Measurements from ENCODE around the gene AOPEP.

The AOPEP gene

DNA sequence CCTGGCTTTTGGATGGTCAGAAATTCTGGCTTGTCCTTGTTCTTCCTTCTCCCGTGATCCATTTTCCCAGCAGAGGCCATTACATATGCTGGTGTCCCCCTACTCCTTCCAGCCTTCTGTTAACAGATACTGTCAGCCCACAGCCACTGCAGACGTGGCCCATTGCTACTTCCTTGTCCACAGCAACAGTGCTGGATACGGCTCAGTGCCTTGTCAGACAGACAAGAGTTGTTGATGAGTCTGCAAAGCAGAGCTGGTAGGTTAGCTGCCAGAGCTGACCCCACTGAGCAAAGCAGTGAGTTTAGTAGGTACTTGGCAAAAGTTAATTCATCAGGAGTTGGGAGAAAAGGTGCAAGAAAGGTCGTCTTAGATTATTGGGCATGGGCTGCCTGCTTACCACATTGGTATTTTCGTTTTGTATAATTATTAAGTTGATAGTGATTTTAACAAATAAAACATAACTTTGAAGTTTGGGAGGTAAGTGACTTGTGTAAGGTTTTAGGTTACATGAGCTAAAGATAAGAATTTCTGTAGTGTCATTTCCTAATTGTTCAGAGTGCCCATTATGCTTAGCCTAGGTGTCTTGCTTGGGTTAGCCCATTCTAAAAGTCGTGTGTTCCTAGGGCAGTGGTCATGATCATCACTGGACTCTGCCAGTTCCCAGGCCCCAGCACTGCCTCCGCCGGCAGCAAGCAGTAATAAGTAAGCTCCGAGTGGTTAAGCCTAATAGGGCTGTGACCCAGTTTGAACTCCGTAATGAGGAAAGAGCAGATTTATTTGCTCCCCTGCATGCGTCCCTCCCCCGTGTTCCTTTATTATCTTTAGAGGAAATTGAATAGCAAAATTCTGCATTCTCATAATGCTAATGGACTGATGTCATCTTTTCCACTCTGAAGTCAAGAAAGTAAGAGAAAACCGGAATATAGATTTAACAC is 299.0 kb downstream of the AOPEP start:
- no peak for DNase-seq

DNA sequence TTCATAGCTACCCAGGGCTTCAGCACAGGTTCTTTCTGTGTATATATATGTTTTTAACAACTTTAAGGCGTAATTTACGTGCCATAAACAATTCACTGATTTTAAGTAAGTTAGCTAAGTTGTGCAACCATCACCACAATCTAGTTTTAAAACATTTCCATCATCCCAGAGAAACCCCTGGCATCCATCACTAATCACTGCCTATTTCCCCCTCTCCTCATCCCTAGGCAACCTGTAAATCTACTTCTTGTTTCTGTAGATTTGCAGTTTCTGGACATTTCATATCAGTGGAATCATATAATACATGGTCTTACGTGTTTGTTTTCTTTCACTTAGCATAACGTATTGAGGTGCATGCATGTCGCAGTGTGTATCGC is 299.6 kb downstream of the AOPEP start:
- DNase-seq: no peak

DNA sequence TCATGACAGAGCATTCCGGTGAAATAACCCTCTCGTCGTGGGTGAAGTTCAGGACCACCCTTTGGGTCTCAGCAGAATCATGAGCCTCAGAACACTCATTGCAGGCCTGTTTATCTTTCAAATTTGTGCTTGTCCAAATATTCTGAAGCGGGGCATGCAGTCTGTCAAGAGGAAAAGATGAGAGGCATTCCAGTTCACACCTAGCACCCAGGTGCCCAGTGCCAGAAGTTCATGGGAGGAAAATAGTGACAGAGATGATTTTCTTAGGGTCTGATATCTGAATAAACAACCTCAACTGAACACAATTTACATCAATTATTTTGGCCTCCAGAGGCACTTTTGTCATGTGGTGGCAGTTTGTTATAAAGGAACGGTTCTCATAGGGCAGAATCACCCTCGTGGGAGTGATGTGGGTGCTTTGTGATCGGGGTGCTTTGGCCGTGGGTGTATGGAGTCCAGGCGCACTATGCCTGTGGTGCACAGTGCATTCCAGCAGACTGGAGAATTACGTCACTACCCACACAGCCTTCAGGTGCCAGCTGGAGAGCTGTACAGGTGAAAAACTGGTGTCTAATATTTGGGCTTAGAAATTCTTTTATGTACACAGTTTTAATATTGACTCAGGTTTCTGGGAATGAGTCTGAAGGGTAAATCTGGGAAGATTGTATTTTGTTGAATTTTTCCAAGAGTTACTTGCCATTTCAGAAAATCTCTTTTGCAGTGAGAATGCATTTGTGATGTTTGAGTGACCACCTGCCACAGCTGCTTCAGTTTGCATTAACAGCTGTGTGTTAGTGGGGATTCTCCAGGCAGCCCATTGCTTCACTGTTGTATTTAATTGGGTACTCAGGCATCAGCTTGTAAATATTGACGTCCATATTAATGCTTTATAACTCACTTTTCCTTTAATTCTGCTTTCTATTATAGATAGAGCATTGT is 301.7 kb downstream of the AOPEP start:
- no peak for DNase-seq

DNA sequence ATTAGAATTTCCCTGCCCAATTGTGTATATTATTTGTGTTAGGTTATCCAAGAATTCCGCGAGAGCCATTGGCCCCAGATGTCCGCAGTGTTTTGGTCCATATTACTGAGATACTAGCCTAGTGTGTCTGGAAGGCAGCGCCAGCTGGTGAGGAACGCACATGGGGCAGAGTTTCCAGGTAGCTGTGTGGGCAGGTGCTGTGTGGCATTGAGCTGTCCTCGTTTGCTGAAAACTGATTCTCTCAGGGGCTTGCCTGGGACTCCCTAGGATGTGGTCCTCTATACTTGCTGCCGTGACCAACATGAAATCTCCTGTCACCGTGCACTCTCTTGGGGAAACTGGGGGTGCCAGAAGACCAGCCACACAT is 302.3 kb downstream of the AOPEP start:
- DNase-seq: no peak

DNA sequence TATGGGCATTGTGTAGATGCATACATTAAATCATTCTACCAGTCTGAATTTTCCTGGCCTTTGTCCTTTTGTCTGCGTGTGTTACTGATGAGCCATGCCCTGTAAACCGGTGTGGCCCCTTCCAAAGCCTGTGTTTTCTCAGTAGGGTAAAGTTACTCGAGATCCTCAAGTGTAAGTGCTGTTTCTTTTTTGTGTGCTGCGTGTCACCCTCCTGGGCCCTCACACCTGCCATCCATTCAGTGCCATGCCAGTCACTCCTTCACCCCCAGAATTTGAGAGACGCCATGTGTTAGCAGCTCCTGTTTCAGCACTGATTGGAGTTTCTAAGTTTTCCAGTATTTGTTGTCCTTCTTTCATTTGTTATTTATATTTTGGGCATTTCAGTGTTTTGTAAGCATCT is 302.8 kb downstream of the AOPEP start:
- DNase-seq: no peak

DNA sequence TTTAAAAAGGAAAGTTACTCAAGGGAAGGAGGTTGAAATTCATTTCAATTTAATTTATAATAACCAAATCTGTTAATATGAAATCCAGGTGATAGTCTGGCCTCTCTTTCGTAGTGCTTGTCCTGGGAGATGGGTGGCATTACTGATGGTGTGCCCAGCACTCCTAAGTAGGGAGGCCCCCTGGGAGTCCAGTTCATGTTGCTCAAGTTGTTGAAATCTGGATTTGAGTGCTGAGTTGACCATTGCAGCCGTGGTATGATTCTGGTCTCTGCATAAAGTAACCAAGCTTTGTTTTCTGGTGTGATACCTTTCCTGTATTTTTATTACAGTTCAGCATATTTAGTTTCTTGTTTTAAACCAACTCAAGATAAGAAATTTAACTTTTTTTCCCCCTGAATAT is 303.2 kb downstream of the AOPEP start:
- DNase-seq: no peak

DNA sequence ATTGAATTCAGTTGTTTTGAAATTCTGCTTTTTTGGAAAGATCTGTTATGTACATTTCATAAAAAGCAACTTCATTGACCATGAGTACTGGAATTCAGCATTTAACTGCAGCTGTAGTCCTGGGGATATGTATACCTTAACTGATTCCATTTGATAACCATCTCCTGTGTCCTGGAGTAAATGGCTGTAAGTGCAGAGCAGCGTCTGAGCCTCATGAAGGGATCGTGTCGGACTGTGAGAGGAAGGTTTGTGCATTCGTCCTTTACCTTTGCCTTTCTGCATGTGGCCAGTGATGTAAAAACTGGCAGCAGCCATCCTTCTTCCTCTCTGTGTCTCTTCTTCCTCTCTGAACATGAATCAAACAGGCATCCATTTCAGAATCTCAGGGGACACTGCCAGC is 303.8 kb downstream of the AOPEP start:
- no peak for DNase-seq

DNA sequence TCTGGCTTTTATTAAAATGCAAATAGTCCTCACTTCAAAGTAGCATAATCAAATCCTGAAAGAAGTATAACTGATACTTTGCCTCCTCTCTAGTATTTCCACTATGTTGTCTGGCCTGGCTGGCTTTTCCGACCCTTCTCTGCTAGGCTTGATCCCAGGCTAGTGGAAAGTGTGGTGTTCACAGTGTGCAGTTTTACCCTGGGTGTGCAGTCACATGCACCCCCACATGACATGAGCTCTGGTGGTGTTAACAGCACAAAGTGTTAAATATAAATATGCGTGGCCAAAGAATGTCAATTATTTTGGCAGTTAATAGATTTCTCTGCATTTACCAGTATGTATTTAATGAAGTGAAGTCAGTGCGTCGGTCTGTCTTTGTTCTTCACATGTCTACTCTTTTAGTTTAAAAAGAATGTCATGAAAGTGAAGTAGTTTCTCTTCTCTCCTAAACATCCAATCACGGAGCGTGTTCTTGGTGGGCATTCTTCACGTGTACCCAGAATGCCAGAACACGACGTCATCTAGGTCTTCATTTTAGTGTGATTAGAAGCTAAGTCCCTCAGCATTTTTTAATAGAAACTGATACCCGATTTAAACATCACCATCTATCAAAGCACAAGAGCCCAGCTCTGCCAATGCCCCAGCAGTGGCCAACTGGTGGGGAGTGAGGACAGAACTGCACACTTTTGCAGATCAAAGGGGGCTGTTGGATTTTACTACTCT is 304.6 kb downstream of the AOPEP start:
- no peak for DNase-seq

DNA sequence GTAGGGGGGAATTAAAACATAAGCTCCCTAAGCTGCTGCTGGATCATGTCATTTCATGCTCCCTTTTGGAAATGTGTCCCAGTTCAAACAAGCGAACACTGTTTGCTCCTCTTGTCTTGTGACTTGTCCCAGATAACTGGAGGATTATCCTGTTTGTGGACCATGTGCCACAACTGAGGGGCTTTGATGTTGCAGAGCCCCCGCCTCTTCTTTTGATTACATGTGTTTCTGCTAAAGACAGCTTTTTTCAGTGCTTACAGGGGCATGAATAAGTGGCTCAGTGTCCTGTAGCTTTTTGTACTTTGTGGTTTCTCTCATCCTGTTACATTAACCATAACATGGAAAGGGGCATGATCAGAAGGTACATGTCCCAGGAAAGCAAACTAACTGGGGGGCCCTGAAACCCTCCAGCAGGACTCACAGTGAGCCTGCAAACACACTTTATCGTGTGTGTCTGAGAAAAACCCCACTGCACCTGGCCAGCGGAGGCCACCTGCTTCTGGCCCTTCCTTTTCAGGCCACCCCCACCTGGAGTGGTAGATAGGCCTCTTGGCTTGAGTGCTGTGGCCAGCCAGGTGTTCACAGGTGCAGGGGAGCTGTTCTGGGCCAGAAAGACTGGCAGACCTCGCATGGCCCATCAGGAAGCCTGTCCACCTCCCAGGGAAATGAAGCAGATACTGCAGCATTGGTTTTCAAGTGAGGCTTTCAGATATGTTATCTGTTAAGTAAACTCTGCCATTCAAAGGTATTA is 305.4 kb downstream of the AOPEP start:
- no peak for DNase-seq

DNA sequence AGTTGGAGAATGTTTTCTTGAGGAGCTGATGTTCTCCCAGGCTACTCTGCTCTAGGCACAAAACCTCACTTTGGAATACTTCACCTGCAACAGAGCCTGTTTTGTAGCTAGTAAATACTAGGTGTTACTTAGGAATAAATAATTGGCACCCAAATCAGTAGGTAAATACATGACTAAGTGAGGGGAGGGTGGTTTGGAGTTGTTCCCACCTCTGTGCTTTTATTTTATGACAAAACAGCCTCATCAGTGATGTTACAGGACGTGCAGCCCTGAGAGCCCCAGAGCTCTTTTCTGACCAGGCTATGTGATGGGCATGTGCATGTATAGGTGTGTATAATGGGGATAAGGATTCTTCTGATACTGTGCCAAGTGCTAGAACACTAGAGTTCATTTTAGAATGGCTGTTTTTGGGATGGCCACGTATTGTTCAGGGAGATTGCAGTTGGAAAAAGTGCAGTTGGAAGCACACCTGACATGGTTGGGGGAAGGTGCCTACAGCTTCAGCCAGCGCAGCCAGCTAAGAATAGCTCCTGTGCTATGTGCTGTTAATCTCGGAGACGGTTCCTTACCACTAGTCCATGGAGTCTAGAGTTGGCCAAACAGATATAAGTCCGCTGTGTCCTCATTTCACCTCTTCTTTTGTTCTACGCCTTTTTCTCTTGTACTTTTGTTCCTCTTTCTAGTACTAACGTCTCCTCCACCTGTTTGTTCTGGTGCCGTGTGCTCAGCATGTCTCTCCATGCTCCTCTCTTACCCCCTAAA is 306.3 kb downstream of the AOPEP start:
- DNase-seq: no peak

DNA sequence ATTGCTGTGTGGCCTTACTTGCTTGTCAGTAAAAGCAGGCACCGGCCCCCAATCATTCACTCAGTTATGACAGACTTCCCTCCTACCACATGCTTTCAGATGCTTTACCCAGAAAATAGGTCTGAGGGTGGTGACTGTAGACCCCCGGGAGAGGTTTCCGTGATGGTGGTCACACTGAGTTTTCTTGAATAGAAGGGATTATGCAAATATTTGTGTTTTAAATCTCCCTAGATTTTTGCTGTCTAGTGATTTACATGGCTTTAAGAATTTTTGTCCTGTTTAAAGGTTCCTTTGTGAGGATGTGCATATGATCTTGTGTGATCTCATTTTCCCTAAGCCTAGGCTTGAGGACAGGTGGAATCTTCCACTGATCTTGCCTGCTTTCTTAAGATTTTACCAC is 309.3 kb downstream of the AOPEP start:
- DNase-seq: no peak

DNA sequence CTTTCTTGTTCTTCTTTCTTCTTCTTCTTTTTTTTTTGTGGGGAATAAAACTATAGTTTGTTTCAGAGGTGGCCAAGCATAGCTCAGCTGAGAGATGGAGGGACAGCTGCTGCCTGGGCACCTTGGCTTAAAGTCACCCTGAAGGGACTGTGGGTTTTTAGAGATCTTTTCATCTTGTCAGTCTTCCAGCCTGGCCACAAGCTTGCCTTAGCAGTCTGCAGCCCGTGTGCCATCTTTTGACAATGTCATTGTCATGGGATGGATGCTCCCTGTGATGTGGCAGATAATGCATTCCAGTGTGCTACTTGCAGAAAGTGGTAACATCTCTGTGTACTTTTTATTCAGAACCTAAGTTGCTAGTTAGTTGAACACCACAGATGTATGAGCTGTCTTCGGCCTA is 310.2 kb downstream of the AOPEP start:
- no peak for DNase-seq

DNA sequence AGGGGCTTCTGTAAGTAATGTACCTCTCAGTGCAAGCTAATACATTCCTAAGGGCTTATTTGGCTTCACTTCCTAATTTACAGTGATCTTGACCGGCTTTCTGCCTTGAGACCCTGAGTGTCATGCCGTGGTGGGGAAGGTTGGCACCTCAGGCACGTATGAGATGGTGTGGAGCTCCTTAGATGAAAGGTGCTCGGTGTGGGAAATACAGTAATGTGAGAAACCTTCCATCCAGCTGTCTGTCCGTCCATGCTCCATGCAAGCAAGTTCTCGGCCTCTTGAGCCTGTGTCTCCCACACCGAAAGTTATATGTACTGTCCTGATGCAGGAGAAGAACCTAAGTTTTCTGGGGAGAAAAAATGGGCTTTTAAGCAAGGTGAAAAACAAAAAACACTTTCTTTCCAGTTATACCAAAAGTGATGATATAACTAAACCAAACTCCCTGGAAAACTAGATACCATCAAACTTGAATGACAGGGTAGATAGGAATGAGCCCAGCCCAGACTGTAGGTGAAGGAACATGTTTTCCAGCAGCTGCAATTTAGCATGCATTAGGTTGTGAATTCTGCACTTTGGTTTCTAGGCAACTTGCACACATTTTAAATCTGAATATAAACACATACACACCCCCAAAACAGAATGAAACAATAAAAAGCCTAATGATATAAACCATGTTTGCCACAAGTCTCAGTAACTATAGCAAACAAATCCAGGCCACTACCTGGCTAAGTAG is 311.5 kb downstream of the AOPEP start:
- no peak for DNase-seq

DNA sequence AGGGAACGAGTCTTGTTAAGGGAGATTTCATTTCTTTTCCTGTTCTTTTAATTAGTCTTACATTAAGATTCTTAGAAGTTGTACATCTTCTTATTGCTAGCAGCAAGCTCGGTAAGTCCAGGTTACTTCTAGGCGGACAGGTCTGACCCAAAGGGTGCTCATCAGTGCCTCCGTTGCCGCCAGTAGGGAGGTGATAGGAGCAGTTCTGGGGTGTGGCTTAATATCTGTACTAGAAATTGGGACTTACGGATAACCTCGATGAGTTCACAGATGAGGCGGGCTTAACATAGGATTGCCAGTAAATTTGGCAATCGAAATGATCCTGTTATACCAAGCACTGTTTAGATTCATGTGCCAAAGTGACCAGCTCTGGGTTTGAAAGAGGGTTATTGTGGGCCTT is 312.2 kb downstream of the AOPEP start:
- DNase-seq: no peak

DNA sequence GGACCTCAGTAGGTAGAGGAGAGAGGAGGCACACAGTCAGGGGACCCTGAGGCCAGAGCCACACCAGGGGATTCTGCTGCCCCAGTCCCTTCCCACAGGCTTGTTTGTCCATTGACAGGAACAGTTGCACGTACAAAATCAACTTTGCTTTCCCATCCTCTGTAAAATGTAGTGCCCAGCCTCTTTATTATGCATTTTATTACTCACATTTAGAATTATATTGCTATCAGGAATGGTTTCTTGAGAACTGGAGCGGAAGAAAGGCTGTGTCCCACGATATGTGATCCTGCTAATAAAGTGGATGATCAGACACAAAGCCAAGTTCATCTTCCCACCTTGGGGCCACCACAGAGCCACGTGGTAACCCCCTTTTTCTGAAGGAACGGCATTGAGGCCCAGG is 313.6 kb downstream of the AOPEP start:
- no peak for DNase-seq

DNA sequence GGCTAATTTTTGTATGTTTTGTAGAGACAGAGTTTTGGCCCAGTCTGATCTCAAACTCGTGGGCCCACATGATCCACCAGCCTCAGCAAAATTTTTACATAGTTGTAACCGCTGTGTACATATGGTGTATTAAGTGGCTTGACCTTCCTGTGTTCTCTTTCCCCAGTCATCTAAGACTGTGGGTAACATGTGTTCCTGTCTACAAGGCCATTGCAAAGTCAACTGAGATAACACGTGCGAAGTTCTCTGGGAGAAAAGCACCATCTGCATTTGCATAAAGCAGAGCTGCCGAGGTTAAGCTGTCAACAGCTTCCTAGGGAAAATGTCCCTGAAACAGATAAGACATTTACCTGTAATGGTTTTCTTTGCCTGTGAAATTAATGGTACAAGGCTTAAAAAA is 317.3 kb downstream of the AOPEP start:
- DNase-seq: no peak

DNA sequence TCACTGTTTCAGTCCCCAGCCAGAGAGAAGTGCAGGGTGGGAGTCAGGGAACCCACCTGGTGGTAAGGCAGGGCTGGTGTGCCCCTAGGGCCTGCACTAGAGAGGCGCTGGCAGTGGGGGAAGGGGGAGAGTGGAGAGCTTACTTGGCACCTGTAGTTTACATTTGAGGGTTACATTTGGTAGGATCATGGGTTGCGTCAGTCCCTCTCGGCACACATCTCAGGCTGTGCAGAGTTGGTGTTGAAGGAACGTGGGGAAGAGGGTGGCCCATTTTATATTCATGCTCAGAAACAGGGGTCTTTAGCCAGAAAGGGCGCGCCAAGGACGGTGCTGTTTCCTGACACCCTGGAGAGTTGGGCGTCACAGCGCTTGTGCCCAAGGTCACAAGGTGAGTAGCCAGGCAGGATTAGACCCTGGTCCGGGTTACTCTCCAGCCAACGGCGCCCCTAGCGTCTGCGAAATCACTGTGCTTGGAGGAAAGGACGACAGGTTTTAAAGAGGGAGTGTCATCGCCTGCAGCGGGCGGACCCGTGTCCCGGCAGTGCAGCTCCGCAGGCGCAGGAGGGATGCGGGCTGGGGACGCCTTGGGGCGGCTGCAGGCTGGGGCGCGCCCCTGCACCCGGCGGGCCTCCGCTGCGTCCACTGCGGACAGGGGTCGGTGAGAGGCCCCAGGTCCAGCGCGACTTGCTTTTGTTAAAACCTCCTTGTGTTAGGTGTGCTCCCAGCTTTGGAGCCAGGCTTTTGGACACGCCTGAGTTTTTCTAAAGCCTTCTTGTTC is 318.4 kb downstream of the AOPEP start:
- DNase-seq: no peak

DNA sequence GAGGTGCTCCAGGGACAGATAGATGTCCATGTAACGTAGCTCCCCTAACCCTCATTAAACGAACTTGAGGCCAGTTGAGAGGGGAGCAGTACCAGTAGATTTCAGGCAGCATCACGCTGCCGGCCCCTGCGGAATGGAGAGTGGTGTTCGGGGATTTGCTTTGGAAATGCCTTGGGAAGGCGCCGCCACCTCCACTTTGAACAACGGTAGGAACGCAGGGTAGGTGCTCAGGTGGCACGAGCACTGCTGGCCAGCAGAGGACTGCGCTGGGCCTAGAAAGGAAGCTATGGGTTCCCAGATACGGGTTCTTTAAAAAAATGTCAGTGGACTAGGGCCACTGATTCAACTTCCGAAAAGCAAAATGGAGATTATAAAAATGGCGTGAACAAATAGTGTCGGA is 319.3 kb downstream of the AOPEP start:
- DNase-seq: no peak

DNA sequence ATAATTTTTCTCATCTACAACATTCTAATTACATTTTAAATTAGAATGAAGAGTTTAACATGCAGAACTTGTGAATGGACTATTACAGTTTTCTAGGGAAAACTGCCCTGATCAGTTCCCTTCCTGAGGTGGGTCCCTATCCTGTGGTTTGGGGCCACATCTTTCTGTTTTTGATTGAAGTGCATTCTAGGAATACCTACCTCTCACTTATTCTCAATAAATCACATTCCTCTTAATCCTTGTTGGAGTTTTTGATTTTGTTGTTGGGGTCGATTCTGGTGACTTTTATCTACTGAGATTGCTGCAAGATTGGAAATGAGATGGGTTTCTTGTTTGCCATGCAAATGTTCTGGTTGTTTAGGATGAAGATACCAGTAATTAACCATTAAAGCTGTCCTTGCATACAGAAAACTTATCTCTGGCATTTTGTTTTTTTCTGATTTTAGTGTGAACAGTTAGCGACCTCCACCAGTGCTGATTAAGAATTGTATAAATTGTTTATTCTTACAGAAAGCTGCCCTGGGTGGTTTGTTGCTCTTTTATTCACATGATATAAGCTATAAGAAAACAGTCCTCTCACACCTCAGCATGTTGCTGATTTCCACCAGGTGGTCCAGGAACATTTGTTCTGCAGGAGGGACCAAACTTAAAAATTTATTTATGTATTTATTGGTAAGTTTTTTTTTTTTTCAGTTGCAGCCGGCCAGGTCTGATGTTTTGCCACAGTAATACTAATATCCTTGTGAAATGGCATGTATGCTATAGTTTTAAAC is 321.1 kb downstream of the AOPEP start:
- no peak for DNase-seq

All from inflammatory macrophage treated with lipopolysaccharide for 1 hour (primary cell).